Activated B cell treated with CpG ODN at 0.5 μM for 24 hours (primary cell): ENCODE results near the gene PODXL. TPM values are rescaled to one million over a fixed set of nuclear protein-coding genes. Genes with fewer than 3 reads are reported as not detected.

Source experiments
- ATAC-seq: fragments of 200-7000 bp; cut with Tn5 transposase; one replicate; pipeline ENCODE4 v1.10.0; 2021; ENCODE audit warnings: low read depth, mild to moderate bottlenecking, moderate library complexity
- CTCF ChIA-PET: fragments of 350-600 bp; sonication (Branson Sonifier 250); formaldehyde crosslinking; loops from one replicate; lab custom pipeline; 2021; ENCODE audit warnings: antibody characterized with exemption; lab: Charles Lee
- POLR2A ChIA-PET: fragments of 350-600 bp; sonication (Branson Sonifier 250); formaldehyde crosslinking; loops from one replicate; lab custom pipeline; 2021; ENCODE audit warnings: antibody characterized with exemption; lab: Charles Lee
- DNase-seq: peaks from one replicate; pipeline ENCODE4 v3.0.0; 2022
- H3K27ac Mint-ChIP-seq: one replicate; pipeline ENCODE4 v1.8.0; 2020; ENCODE audit warnings: mixed read lengths
- H3K27me3 Mint-ChIP-seq: one replicate; pipeline ENCODE4 v1.8.0; 2021; ENCODE audit warnings: mixed read lengths
- H3K36me3 Mint-ChIP-seq: one replicate; pipeline ENCODE4 v1.8.0; 2021; ENCODE audit warnings: low read depth, mixed read lengths
- H3K4me1 Mint-ChIP-seq: one replicate; pipeline ENCODE4 v1.8.0; 2021; ENCODE audit warnings: mixed read lengths
- H3K4me3 Mint-ChIP-seq: one replicate; pipeline ENCODE4 v1.8.0; 2020; ENCODE audit warnings: mild to moderate bottlenecking, mixed read lengths
- H3K9me3 Mint-ChIP-seq: one replicate; pipeline ENCODE4 v1.8.0; 2020; ENCODE audit warnings: mixed read lengths
- CTCF ChIP-seq: fragments of 200-600 bp; IDR thresholded peaks from one replicate; pipeline ENCODE4 v1.8.0; 2022; ENCODE audit warnings: antibody characterized with exemption, mild to moderate bottlenecking
- intact Hi-C: fragments of 100-400 bp; cut with micrococcal nuclease; formaldehyde crosslinking; loops from one replicate; pipeline ENCODE4 v1.15.1; 2024
- total RNA-seq: library from RNA; stranded (reverse); gene quantifications from 2 replicates; pipeline ENCODE4 v1.2.3, GENCODE V29; 2022

PODXL gene
- total RNA-seq: 0.93 and 1.4 TPM in 2 replicates

GRCh38 chr7:131556053-131556908, at the start of gene PODXL:
Gene PODXL (minus strand): TSS chr7:131556628. CDS start chr7:131556359, 269 bp downstream.
- Mint-ChIP-seq H3K4me1 (peaks cover 24% of the 10 kb centered on the region), H3K36me3 (no peaks in the 10 kb centered on the region), H3K9me3 (no peaks in the 10 kb centered on the region), H3K4me3 (peak within 1 kb of the TSS; percentile 81), H3K27me3 (peaks cover 11% of the 10 kb centered on the region), H3K27ac (no peak within 1 kb of the TSS)
- POLR2A ChIA-PET: no interaction called here
- peak; percentile 87 for ATAC-seq
- CTCF ChIA-PET: no interaction called here
- intact Hi-C loops: loop anchor here (5.0 kb wide), 2 partner anchors 49 to 96 kb away; no protein-coding TSS in a partner anchor
- peak; percentile 67 for DNase-seq
- no peak for TF ChIP-seq CTCF

- H3K27me3 Mint-ChIP-seq: peaks cover 17% of the 10 kb centered on the region
- H3K9me3 Mint-ChIP-seq: no peaks in the 10 kb centered on the region
- no peaks in the 10 kb centered on the region for H3K4me1 Mint-ChIP-seq
- no peak overlapping the region for H3K27ac Mint-ChIP-seq
- CTCF ChIA-PET: no interaction called here
- ATAC-seq (no peak), DNase-seq (no peak)
- POLR2A ChIA-PET: no interaction called here
- no peak for TF ChIP-seq CTCF
- no peak overlapping the region for H3K4me3 Mint-ChIP-seq
- intact Hi-C loops: no loop called here
- H3K36me3 Mint-ChIP-seq: no peaks in the 10 kb centered on the region
Observed at GRCh38 chr7:131605280-131605878, 49.0 kb upstream of the PODXL start.

- POLR2A ChIA-PET: no interaction called here
- H3K4me3 Mint-ChIP-seq: no peak overlapping the region
- no peaks in the 10 kb centered on the region for H3K9me3 Mint-ChIP-seq
- no peaks in the 10 kb centered on the region for H3K4me1 Mint-ChIP-seq
- H3K36me3 Mint-ChIP-seq: no peaks in the 10 kb centered on the region
- intact Hi-C loops: no loop called here
- ATAC-seq (no peak), DNase-seq (no peak)
- CTCF ChIA-PET: no interaction called here
- H3K27ac Mint-ChIP-seq: no peak overlapping the region
- TF ChIP-seq CTCF: no peak
- peaks cover 17% of the 10 kb centered on the region for H3K27me3 Mint-ChIP-seq
Observed at GRCh38 chr7:131604841-131605279, 48.4 kb upstream of the PODXL start.

- ChIA-PET CTCF (no interaction called here), POLR2A (no interaction called here)
- intact Hi-C loops: no loop called here
- Mint-ChIP-seq H3K27ac (no peak overlapping the region), H3K4me1 (no peaks in the 10 kb centered on the region), H3K27me3 (peaks cover 17% of the 10 kb centered on the region), H3K4me3 (no peak overlapping the region), H3K9me3 (no peaks in the 10 kb centered on the region), H3K36me3 (no peaks in the 10 kb centered on the region)
- no peak for DNase-seq
- no peak for ATAC-seq
- no peak for TF ChIP-seq CTCF
Observed at GRCh38 chr7:131603932-131604331, 47.5 kb upstream of the PODXL start.

GRCh38 chr7:131602994-131603372, 46.6 kb upstream of the PODXL start:
- Mint-ChIP-seq H3K27ac (no peak overlapping the region), H3K36me3 (no peaks in the 10 kb centered on the region), H3K4me1 (no peaks in the 10 kb centered on the region), H3K4me3 (no peak overlapping the region), H3K9me3 (no peaks in the 10 kb centered on the region), H3K27me3 (peaks cover 14% of the 10 kb centered on the region)
- TF ChIP-seq CTCF: no peak
- POLR2A ChIA-PET: no interaction called here
- DNase-seq (no peak), ATAC-seq (no peak)
- CTCF ChIA-PET: no interaction called here
- intact Hi-C loops: no loop called here
